Putamen (tissue), 1 donor: ENCODE results near the gene ITPRID2.
"Not testable (repeated sequence)": the region's sequence is repeated elsewhere in the genome, so short reads cannot be mapped to it uniquely, and the experiment has no call there.

ENCODE experiments used
- DNase-seq: peaks from one replicate; pipeline ENCODE4 v3.0.0-alpha.2; 2016; ENCODE audit warnings: low spot score

Gene ITPRID2

DNA sequence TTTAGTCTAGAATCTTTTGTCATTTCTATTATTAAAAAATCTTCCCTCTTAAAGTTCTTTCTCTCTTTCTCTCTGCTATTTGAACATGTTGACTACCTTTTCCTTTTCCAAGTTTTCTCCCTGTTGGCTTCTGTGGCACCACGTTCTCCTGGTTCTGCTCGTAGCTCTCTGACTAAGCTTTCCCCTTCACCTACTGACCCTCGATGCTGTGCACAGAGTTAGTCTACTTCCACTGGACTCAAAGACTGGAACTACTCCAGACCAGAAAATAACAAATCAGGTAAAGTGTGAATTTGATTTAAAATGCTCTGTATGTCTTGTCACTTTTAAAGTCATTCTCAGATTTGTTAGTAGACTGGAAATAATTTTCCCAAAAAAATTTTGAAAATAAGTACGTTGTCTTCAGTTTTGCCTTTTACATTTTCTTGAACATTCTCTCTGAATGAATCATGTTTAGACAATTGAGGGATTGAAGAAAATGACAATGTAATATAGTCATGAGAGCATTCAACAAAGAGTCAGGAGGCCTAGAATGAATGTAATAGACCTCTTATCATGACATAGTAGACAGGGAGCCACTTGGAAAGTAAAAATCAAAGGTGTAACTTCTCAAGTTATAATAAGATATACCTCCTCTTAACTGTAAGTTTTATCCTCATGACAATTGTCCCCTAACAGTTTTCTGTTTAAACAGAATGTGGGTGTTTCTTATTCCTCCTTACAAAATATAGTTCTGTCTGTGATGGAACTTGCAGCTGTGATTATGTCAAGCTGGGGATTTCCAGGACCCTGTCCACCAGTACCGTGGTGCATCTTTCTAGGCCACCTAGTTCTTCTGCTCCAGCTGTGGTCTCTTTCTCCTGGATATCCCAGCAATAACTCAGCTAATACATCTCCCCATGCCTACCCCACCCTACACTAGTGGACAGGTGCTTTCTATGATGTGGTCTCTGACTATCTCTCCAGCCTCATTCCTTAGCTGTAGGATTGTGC is 25.5 kb downstream of the ITPRID2 start:
- DNase-seq, result no peak

DNA sequence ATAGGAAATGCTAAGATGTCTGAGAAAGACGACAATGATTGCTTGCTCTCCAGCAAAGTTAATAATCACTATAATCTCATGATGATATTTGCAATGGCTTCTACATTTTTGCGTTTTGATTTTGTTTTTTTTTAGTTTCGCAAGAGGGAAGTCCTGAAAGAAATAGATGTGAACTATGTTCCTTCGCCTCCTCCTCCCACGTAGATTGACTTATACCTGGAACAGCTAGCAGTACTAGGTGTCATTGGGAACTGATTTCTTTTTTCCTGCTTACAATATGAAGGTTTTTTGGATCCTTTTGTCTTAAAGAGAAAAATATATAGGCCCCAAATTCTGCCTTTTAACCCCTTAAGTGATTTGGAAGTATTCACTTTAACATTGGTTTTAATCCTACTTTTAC is 26.7 kb downstream of the ITPRID2 start:
- no peak for DNase-seq

DNA sequence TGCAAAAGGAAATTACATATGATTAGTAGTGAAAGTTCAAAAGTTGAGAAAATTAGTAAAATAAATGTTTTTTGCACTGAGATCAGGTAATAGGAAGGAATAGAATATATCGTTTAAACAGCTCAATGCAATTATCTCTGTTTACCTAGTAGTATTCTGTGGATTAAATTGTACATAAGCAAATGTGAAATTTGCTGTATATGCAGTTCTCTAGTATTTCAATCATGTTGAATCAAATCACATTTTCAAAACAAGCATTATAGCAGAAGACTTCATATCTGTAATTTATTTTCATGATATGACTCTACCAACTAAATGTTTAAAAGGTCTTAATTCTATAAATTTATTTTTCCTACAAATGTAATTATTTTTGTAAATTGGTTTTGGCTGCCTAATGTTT is 31.6 kb downstream of the ITPRID2 start:
- no peak for DNase-seq

DNA sequence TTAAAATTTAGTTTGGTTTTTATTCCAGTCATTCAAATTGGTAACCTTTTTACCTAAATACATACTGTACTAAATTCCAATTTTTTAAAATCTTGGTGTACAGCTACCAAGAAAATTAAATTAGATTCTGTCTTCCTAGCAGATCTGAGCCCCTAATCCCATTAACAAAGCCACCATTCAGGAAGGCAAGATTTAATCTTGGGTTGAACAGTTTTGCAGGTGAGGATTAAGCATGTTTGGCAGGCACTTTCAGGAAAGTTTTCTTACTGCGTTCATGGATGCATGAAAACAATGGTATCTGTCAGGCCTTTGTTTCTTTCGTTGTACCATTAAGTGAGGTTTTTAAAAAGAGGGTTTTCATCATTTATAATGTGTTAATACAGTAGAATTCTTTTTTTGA is 32.8 kb downstream of the ITPRID2 start:
- DNase-seq, result no peak

DNA sequence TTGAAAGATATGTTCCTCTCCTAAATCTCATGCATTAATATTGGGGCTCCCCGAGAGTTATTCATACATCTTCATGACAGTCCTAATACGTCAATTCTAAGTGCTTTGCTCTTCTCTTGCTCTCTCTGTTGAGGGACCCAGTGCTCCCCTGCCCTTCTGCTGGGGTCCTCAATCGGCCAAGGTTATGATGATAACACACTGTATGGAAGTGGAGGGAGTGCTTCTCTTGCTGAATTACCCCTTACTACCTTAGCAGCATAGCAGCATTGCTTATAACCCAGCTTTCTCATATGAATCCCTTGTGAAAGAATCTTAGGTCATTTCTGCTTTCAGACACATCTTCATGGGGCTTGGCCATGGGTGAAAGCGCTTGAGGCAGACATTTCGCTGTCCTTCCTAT is 43.2 kb downstream of the ITPRID2 start:
- DNase-seq, result no peak

DNA sequence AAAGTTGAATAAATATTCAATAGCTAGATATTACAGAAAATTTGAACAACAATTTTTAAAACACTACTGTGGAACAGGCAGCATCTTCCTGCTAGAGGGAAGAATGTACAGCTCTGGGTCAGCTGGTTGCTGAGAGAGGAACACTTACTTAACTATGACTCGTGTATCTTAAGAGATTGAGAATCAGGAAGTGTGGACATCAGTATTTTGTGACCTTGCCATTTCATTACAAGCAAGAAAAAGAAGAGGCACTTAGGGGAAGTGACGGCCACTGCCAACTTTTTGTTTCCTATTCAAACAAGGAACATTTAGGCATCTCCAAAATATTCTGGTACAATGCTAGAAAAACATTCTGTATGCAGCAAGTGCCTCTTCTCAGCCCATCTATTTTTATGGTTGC is 45.9 kb downstream of the ITPRID2 start:
- peak; percentile 22 for DNase-seq

DNA sequence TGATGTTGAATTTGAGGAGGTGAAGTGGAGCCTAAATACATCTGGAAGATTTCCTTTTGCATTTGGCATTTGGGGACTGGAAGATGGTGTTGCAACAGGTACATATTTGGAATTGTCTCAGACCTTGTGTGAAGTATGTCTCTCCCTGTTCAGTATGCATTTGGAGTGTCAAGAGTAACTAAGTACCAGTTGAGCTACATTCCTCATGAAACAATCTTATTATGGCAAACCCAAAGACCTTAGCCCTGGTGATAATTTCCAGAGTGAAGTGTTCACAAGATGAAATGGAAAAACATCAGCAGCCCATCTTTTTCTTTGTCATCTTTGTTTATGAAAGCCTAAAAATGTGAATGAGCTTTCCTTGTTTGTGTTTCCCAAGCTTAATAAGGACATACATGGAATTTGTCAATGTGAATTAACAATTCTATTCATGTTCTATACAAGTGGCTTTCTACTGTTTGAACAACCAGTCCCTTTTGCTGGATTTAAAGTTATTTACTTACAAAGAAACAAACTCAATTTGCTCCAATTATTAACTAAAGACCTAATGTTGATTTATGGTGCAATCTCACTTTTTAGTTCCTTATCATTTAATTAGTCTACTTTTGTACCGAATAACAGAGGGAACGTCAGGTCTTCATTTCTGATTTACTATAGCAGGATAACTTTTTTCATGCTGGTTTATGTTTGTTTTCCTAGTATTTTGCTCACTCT is 52.0 kb downstream of the ITPRID2 start:
- DNase-seq, result no peak

DNA sequence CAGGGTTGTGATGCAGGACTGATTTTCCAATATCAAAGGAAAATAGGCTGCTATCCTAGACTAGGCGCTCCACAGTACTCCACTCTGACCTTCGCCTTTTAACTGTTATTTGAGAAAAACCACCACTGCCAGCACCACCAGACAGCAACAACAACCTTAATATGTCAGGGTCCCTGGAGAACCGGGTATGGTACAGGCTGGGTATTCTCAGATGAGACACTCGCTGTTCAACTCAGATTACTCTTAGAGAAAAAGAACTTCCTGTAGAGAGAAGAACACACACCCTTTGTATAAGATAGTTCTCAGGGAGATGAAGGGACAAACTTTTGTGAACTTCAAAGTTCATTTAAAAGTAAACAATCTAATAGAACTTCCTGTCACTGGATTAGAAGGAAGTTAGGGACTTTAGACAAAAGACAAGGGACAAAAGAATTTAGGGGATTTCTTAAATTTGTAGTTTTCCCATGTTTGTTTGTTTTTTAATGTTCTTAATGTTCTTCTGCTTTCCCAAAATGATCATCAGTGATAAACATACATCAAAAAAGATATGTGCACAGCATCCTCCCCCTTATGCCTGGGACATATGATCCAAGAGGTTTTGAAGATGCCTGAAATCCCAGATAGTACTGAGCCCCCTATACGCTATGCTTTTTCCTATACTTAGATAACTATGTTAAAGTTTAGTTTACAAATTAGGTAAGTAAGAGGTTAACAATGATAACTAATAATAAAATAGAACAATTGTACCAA is 52.8 kb downstream of the ITPRID2 start:
- DNase-seq, result no peak

DNA sequence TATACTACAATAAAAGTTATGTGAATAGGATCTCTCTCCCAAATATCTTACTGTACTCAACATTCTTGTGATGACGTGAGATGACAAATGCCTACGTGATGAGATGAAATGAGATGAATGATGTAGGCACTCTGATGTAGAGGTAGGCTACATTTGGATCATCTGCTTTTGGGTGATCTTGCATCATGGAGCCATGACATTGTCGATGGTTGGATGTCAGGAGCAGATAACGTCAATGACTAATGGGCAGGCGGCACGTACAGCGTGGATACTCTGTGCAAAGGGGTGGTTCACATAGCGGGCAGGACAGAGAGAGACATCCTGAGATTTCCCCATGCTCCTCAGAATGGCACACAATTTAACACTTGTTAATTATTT is 53.4 kb downstream of the ITPRID2 start:
- DNase-seq, result no peak

DNA sequence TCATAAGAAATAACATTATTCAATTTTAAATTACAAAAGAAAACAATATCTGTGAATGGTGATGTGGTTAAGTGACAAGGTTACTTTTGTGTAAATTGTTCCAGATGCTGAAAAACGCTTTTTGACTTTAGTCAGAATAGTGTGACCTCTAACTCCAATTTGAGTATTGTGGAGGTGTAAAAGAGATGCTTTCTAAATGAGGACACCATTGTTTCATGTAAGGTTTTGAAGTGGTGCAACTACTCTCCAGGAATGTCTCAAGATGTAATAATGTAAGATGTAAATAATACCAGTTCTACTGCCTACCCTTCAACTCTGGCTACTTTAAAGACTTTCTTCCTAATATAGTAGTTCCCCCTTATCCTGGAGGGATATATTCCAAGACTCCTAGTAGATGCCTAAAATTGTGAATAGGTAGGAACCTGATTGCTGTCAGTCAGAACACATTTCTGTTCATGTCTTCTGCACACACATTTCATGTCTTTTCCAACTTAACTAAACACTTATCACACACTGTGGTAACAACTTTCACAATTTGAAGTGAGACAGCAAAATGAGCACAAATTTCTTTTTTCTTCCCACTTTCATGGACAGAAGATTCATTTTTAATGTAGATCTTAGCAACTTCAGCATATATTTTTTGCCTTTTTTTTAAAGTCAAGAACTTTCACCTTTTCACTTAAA is 55.1 kb downstream of the ITPRID2 start:
- DNase-seq, result no peak

DNA sequence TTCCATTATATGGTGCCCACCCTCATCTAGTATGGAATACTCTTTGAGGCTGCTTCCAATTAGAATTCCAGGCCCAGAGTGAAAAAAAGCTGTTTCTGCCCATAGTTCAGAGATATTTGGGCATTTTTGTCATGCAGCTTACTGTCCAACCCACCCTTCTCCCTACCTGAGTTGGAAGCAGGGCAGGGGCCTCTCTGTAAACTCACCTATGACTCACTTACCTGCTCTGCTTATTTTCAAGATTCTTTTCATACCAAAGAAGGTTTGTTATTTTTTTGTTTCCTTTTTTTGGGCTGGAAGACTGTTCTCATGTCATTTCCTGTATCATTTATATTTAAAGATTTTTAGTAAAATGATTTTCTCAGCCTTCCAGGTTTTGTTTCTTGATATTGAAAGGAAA is 55.7 kb downstream of the ITPRID2 start:
- no peak for DNase-seq

DNA sequence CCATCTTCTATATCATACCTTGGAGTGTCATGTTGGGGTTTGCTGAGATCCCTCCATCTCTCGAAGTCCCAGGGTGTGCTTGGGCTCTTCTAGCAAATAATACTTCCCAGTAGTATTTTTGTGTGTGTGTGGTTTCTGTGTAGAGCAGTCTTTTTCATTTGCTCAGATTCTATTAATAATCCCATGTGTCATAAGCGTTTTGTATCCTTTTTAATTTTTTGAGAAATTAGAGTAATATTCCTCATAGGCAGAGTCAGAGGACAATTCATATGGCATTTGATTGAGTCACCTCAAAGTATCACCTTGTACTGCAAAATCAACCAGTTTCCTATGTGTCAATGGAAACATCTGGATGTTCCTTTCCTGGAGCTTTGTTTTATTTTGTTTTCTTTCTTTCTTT is 56.7 kb downstream of the ITPRID2 start:
- no peak for DNase-seq

DNA sequence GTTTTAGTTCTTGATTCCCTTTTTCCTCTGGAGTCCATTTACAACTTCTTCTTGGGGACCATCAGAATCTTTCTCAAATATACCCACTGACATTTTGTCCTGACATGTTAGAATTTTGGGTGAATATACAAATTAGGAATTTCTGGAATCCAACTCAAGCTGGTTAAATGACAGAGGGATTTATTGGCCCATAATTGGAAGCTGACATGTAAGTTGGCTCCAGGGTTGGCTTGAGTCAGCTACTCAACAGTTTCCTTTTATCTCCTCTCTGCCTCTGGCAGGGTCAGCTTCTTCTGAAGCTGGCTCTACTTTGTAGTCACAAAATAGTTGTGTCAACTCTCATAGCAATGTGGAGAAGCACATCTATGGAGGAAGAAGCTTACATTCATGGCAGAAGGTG is 57.5 kb downstream of the ITPRID2 start:
- no peak for DNase-seq

DNA sequence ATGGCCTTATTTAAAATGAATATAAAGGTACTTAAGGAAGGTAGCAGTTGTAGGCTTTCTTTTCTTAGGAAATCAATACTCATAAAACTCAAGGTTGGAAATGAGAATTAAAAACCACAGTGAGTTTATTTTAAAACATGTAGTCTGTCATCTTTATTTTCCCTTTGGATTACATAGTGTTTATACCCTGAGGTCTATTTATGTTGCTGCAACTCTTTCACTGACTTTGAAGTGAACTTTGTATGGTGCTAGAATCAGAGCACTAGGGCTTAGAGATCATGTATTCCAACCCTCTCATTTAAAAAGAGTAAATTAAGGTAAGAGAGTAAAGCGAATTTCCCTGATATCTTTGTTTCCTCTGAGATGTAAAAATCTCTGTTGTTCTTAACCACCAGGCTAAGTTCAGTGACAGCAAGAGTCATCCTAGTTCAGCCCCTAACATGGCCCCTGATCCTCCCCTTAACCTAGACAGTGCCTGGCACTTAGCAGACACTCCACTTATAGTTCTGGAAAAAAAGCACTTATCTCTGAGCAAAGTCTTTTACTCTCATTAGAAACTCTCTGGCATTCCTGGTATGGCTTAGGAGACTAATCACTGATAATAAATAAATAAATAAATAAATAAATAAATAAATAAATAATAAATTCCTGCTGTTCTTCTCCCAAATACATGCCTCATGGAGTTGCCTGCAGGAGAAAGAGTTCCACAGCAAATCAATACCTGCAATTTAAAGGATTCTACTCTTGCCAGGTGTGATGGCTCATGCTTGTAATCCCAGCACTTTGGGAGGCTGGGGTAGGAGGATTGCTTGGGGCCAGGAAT is 61.1 kb downstream of the ITPRID2 start:
- DNase-seq, result no peak

DNA sequence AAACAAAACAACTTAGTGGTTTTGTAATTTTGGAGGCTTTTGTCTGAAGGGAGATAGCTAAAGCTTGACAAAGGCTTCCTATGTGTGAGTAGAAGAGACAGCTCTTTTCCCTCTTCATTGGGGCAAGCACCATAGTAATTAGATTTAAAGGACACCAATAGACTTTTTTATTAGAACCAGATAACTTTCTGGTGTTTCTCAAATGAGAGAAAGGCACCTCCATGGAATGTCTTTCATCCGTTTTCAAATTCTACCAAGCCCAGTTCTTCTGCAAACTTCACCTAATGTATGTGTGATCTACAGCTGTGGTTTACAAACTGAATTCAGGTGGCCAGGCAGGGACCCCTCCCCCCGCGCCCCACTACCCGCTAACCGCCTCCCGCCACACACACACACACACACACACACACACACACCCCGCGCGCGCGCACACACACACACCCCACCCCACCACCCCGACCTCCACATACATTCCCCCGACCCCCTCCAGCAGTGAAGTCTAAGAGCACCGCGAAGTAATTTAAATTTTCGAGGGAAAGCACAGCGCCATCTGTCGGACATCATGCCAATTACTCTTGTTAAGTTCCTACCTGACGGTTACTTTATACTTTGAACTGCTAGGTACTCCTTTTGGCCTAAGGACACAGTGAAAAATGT is 62.5 kb downstream of the ITPRID2 start:
- DNase-seq, result peak; percentile 19

DNA sequence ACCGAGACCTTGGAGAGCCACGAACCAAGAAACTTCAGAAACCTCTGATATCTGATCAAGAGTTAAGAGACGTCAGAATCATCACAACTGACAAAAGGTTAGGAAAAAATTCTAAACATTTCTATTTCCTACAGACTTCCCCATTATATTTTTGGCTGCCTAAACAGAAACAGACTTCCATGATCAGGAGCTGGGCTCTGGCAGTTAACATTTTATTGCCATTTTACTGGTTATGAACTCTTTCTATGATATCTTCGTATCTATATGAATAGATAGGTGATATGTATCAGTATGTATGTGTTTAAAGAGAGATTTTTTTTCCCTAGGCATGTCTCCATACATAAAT is 63.0 kb downstream of the ITPRID2 start:
- DNase-seq, result no peak

DNA sequence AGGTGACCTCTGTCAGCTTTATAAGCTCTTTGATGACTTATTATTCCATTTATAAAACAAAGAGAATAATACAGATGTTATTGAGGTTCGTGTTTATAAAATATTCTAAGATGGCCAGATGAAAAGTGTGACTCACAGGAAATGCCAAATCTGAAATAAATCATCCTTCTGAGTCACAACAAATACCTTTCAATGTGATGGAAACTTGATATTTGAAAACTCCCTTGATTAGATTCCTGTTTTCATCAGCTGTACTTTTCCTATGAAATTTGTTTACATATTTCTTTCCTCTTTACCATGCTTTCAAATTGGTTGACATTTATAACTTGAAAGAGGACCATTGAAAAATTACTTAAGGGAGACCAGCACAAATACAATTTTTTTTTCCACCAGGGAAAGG is 63.5 kb downstream of the ITPRID2 start:
- DNase-seq, result no peak

DNA sequence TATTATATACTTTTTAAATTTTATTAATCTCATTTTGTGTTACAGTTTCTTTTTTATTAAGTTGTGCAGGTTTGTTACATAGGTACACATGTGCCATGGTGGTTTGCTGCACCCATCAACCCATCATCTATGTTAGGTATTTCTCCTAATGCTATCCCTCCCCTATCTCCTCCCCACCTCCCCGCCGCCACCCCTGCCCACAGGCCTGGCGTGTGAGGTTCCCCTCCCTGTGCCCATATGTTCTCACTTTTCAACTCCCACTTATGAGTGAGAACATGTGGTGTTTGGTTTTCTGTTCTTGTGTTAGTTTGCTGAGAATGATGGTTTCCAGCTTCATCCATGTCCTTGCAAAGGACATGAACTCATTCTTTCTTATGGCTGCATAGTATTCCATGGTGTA is 64.3 kb downstream of the ITPRID2 start:
- not testable (repeated sequence) for DNase-seq

DNA sequence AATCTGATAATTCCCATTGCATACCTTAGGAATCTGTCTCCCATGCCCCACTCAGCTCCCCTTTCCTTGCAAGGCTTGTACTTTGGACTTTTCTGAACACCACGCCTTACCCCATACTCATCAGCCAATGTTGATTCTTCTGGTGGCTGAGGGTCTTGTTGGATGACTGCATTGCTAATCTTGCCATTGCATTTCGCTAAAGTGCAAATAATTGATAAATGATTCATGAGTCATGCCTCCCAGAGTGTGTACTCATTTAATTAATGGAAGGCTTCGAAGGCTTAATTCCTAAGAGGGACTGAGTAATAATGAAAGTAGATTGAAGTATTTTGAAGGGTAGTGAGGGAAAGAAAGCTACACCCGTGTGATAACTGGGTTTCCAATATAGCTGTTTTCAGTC is 66.1 kb downstream of the ITPRID2 start:
- no peak for DNase-seq

DNA sequence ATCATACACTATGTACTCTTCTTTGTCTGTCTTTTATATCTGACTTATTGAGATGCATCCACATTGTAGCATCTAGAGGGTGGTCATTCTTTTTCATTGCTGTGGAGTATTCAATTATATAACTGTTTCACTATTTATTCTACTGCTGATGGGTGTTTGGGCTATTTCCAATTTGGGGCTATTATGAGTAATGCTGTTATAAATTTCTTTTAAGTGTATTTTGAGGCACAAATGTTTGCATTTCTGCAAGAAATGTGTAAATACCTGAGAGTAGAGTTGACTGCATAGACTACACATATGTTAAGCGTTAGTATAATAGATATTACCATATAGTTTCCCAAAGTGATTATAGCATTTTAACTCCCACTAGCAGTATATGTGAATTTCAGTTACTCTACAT is 67.2 kb downstream of the ITPRID2 start:
- DNase-seq, result no peak

DNA sequence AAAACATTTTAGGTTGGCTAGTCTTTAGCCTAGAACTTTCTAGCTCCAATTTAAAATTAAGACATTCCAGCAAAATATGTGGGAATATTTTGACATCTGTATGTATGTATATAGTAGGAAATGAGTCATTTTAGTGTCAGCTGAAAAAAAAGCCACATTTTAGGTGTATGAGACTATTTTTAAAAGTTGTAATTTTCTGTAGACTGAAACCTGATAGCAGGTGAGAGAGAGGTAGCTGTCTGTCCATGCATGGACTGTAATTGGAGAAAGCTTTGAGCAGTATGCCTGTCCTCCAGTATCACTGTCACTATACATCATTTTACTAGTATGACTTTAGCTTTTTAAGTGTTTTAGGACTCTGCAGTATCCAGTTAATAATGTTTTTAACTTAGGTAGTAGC is 68.0 kb downstream of the ITPRID2 start:
- no peak for DNase-seq
